KMS-11 (cell line): Measurements from ENCODE around the gene KIAA0930.
"Not testable (repeated sequence)": the region's sequence is repeated elsewhere in the genome, so short reads cannot be mapped to it uniquely, and the experiment has no call there.

Source experiments
- H2AFZ ChIP-seq: fragments of 200-600 bp; sonication (generic); 2 replicates; pipeline ENCODE4 v1.6.1; 2016; ENCODE audit warnings: antibody characterized with exemption, mixed run types, low read depth
- H3K27ac ChIP-seq: fragments of 200-600 bp; sonication (generic); 2 replicates; pipeline ENCODE4 v1.6.1; 2016; ENCODE audit warnings: mild to moderate bottlenecking, mixed run types
- H3K27me3 ChIP-seq: fragments of 200-600 bp; sonication (generic); 2 replicates; pipeline ENCODE4 v1.6.1; 2017; ENCODE audit warnings: mild to moderate bottlenecking, low read depth, mixed run types, moderate library complexity; ENCODE audit not compliant: insufficient read depth
- H3K36me3 ChIP-seq: fragments of 200-600 bp; sonication (generic); 2 replicates; pipeline ENCODE4 v1.6.1; 2017; ENCODE audit warnings: mild to moderate bottlenecking, mixed run types; ENCODE audit not compliant: insufficient read depth
- H3K4me1 ChIP-seq: fragments of 200-600 bp; sonication (generic); 2 replicates; pipeline ENCODE4 v1.6.1; 2016; ENCODE audit warnings: mild to moderate bottlenecking, low read depth, mixed run types; ENCODE audit not compliant: poor library complexity, severe bottlenecking
- H3K4me2 ChIP-seq: fragments of 200-600 bp; sonication (generic); 2 replicates; pipeline ENCODE4 v1.7.0; 2016; ENCODE audit warnings: mild to moderate bottlenecking, mixed run types
- H3K4me3 ChIP-seq: fragments of 200-600 bp; sonication (generic); IDR thresholded peaks from 2 replicates; pipeline ENCODE4 v1.6.1; 2017; ENCODE audit warnings: low read depth, low read length, mixed read lengths; ENCODE audit not compliant: insufficient read depth
- H3K79me2 ChIP-seq: fragments of 200-600 bp; sonication (generic); 2 replicates; pipeline ENCODE4 v1.6.1; 2016; ENCODE audit warnings: low read depth, mixed run types; ENCODE audit not compliant: insufficient read depth
- H3K9ac ChIP-seq: fragments of 200-600 bp; sonication (generic); 2 replicates; pipeline ENCODE4 v1.6.1; 2016; ENCODE audit warnings: mild to moderate bottlenecking, mixed run types
- H4K20me1 ChIP-seq: fragments of 200-600 bp; sonication (generic); 2 replicates; pipeline ENCODE4 v1.6.1; 2016; ENCODE audit warnings: mild to moderate bottlenecking, mixed run types; ENCODE audit not compliant: insufficient read depth
- CTCF ChIP-seq: fragments of 200-600 bp; sonication (generic); conservative IDR thresholded peaks from 2 replicates; pipeline ENCODE4 v1.6.1; 2017; ENCODE audit warnings: low read depth, mild to moderate bottlenecking, antibody characterized with exemption, low read length, moderate library complexity, mixed read lengths

KIAA0930 gene

DNA sequence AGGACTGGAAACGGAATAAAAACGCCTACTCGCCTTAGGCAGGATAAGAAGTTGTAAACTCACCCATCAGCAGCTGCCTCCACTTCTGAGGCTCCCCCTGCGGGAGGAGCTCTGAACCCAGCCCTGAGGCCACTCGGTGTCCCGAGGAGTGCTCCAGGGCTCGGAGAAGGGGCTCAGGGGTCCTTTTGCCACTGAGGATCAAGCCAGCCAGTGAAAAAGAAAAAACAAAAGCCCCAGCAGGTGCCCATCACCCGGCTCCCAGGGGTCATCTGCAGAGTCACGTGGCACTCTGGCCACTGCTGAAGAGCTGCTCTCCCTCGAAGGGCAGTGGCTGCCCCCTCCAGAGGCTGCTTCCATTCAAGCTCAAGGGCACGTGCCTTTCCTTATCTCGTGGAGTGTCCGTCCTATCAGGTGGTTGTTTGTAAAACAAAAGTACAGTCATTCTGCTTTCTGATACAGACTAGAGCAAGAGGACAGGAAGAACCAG, 48.0 kb downstream of the KIAA0930 start:
- H3K79me2 ChIP-seq = no peaks in the 10 kb centered on the region

DNA sequence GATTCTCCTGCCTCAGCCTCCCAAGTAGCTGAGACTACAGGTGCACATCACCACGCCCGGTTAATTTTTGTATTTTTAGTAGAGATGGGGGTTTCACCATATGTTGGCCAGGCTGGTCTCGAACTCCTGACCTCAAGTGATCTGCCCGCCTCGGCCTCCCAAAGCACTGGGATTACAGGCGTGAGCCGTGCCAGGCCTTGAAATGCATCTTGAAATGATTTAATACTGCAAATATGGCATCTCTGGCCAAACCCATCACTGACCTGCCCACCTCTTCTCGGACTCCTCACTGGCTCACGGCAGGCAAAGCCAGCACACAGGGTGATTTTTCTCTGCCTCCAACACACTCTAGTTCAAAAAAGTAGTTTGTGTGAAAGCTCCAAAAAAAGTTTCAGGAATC, 48.9 kb downstream of the KIAA0930 start:
- not testable (repeated sequence) for H3K4me2 ChIP-seq, H3K36me3 ChIP-seq, H4K20me1 ChIP-seq, H3K4me1 ChIP-seq, H3K27ac ChIP-seq, H3K79me2 ChIP-seq, H3K27me3 ChIP-seq, H3K4me3 ChIP-seq, H2AFZ ChIP-seq, H3K9ac ChIP-seq

More for the DNA sequence above, 48.0 kb downstream of the KIAA0930 start:
- no peaks in the 10 kb centered on the region for H3K4me1 ChIP-seq
- H3K36me3 ChIP-seq = no peaks in the 10 kb centered on the region
- H3K9ac ChIP-seq = no peak overlapping the region
- H2AFZ ChIP-seq = no peak overlapping the region
- H3K27me3 ChIP-seq = no peaks in the 10 kb centered on the region
- TF ChIP-seq CTCF = no peak
- H3K4me2 ChIP-seq = no peak overlapping the region
- no peak overlapping the region for H3K4me3 ChIP-seq
- H3K27ac ChIP-seq = no peak overlapping the region
- H4K20me1 ChIP-seq = no peaks in the 10 kb centered on the region

- no peak overlapping the region for H3K4me3 ChIP-seq
These were observed 50.4 kb downstream of the KIAA0930 start for GRCh38 chr22:45190202-45190872.

DNA sequence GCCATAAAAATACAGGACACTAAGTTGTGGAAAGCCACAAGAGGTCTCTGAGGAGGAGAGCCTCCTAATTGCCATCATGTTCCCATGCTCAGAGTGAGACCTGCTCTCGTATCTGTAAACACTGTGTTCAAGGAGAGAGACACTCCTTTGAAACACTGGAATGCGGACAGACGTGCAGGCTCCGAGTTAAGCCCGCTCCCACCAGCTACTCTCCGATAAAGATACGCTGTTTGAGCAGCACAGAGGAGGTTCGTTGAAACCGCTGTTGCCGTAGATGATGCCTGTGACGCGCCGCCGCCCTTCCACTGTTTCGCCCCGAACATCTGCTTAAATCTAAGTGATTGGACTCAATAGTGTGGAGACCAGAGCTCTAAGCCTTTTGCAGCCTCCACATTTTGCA, 51.9 kb downstream of the KIAA0930 start:
- H3K4me2 ChIP-seq = no peak overlapping the region
- no peaks in the 10 kb centered on the region for H3K27me3 ChIP-seq
- H3K36me3 ChIP-seq = no peaks in the 10 kb centered on the region
- no peak overlapping the region for H3K27ac ChIP-seq
- no peak overlapping the region for H3K9ac ChIP-seq
- H3K4me3 ChIP-seq = no peak overlapping the region
- no peaks in the 10 kb centered on the region for H3K4me1 ChIP-seq
- TF ChIP-seq CTCF = no peak
- no peaks in the 10 kb centered on the region for H3K79me2 ChIP-seq
- H4K20me1 ChIP-seq = no peaks in the 10 kb centered on the region
- no peak overlapping the region for H2AFZ ChIP-seq

More at GRCh38 chr22:45190202-45190872, 50.4 kb downstream of the KIAA0930 start:
- Histone ChIP-seq H3K4me2 (no peak overlapping the region), H4K20me1 (no peaks in the 10 kb centered on the region), H3K27me3 (no peaks in the 10 kb centered on the region), H3K9ac (no peak overlapping the region), H3K79me2 (no peaks in the 10 kb centered on the region), H3K4me1 (no peaks in the 10 kb centered on the region), H3K36me3 (no peaks in the 10 kb centered on the region), H2AFZ (no peak overlapping the region), H3K27ac (no peak overlapping the region)
- TF ChIP-seq CTCF = no peak

- no peaks in the 10 kb centered on the region for H4K20me1 ChIP-seq
- H3K36me3 ChIP-seq = no peaks in the 10 kb centered on the region
- TF ChIP-seq CTCF = no peak
These were observed 52.8 kb downstream of the KIAA0930 start for GRCh38 chr22:45187891-45188290.

More at GRCh38 chr22:45187891-45188290, 52.8 kb downstream of the KIAA0930 start:
- no peak overlapping the region for H3K4me2 ChIP-seq
- H3K9ac ChIP-seq = no peak overlapping the region
- H3K79me2 ChIP-seq = no peaks in the 10 kb centered on the region
- H3K27ac ChIP-seq = no peak overlapping the region
- H2AFZ ChIP-seq = no peak overlapping the region
- no peaks in the 10 kb centered on the region for H3K4me1 ChIP-seq
- H3K27me3 ChIP-seq = no peaks in the 10 kb centered on the region
- H3K4me3 ChIP-seq = no peak overlapping the region
